Effector memory CD4-positive, alpha-beta T cell (primary cell): ENCODE results near the gene RNF182.

Source experiments
- DNase-seq, 3 donors: peaks; one replicate each; pipeline ENCODE4 v3.0.0-alpha.2; 2020
- H3K27ac ChIP-seq: 2 replicates; pipeline ENCODE4 v1.7.0; 2013; ENCODE audit warnings: mild to moderate bottlenecking, low read length, moderate library complexity; ENCODE audit not compliant: insufficient read depth, poor library complexity, severe bottlenecking
- H3K27me3 ChIP-seq: replicated peaks from 2 replicates; pipeline ENCODE4 v1.7.0; 2013; ENCODE audit warnings: mild to moderate bottlenecking, low read length; ENCODE audit not compliant: insufficient read depth, control insufficient read depth, poor library complexity, severe bottlenecking
- H3K36me3 ChIP-seq: 2 replicates; pipeline ENCODE4 v1.7.0; 2013; ENCODE audit warnings: mild to moderate bottlenecking, low read length, moderate library complexity; ENCODE audit not compliant: control insufficient read depth, insufficient read depth
- H3K4me1 ChIP-seq: 2 replicates; pipeline ENCODE4 v1.7.0; 2013; ENCODE audit warnings: low read length, mild to moderate bottlenecking; ENCODE audit not compliant: control insufficient read depth, insufficient read depth, poor library complexity, severe bottlenecking
- H3K4me3 ChIP-seq: 2 replicates; pipeline ENCODE4 v1.7.0; 2013; ENCODE audit warnings: low read length, low read depth, mild to moderate bottlenecking; ENCODE audit not compliant: insufficient read depth, poor library complexity, severe bottlenecking
- H3K9me3 ChIP-seq: 2 replicates; pipeline ENCODE4 v1.7.0; 2013; ENCODE audit warnings: mild to moderate bottlenecking, low read length, moderate library complexity; ENCODE audit not compliant: control insufficient read depth

The RNF182 gene

GRCh38 chr6:13902922-13903321 is 21.8 kb upstream of the RNF182 start:
- Histone ChIP-seq H3K4me3 (no peak overlapping the region), H3K36me3 (no peaks in the 10 kb centered on the region), H3K4me1 (no peaks in the 10 kb centered on the region), H3K27ac (no peak overlapping the region), H3K27me3 (peaks cover 4% of the 10 kb centered on the region), H3K9me3 (no peaks in the 10 kb centered on the region)
- no peak for DNase-seq

- no peaks in the 10 kb centered on the region for H3K36me3 ChIP-seq
- no peak for DNase-seq
- H3K27me3 ChIP-seq, result peaks cover 4% of the 10 kb centered on the region
- H3K4me1 ChIP-seq, result no peaks in the 10 kb centered on the region
- H3K9me3 ChIP-seq, result no peaks in the 10 kb centered on the region
- no peak overlapping the region for H3K27ac ChIP-seq
- no peak overlapping the region for H3K4me3 ChIP-seq
These were observed 21.4 kb upstream of the RNF182 start for GRCh38 chr6:13903364-13903763.

GRCh38 chr6:13907001-13907350 is 17.8 kb upstream of the RNF182 start:
- no peak for DNase-seq

GRCh38 chr6:13907614-13908215 is 17.0 kb upstream of the RNF182 start:
- Histone ChIP-seq H3K36me3 (no peaks in the 10 kb centered on the region), H3K27me3 (peaks cover 2% of the 10 kb centered on the region)

More at GRCh38 chr6:13907001-13907350, 17.8 kb upstream of the RNF182 start:
- H3K9me3 ChIP-seq, result no peaks in the 10 kb centered on the region
- no peaks in the 10 kb centered on the region for H3K36me3 ChIP-seq
- peaks cover 4% of the 10 kb centered on the region for H3K27me3 ChIP-seq
- H3K27ac ChIP-seq, result no peak overlapping the region
- no peak overlapping the region for H3K4me3 ChIP-seq
- no peaks in the 10 kb centered on the region for H3K4me1 ChIP-seq

GRCh38 chr6:13908955-13909381 is 15.8 kb upstream of the RNF182 start:
- no peaks in the 10 kb centered on the region for H3K9me3 ChIP-seq
- H3K4me1 ChIP-seq, result no peaks in the 10 kb centered on the region
- no peak overlapping the region for H3K4me3 ChIP-seq
- peak; percentile 18 to 41 (median 19) for DNase-seq
- no peaks in the 10 kb centered on the region for H3K27me3 ChIP-seq
- no peaks in the 10 kb centered on the region for H3K36me3 ChIP-seq
- no peak overlapping the region for H3K27ac ChIP-seq

More at GRCh38 chr6:13907614-13908215, 17.0 kb upstream of the RNF182 start:
- no peak overlapping the region for H3K4me3 ChIP-seq
- no peaks in the 10 kb centered on the region for H3K9me3 ChIP-seq
- no peaks in the 10 kb centered on the region for H3K4me1 ChIP-seq
- no peak for DNase-seq
- H3K27ac ChIP-seq, result no peak overlapping the region

- DNase-seq, result no peak
- Histone ChIP-seq H3K27me3 (no peaks in the 10 kb centered on the region), H3K9me3 (no peaks in the 10 kb centered on the region), H3K27ac (no peak overlapping the region), H3K36me3 (no peaks in the 10 kb centered on the region), H3K4me1 (no peaks in the 10 kb centered on the region), H3K4me3 (no peak overlapping the region)
These were observed 14.3 kb upstream of the RNF182 start for GRCh38 chr6:13910443-13910842.

- DNase-seq, result no peak
- Histone ChIP-seq H3K27me3 (no peaks in the 10 kb centered on the region), H3K9me3 (no peaks in the 10 kb centered on the region), H3K27ac (no peak overlapping the region), H3K4me3 (no peak overlapping the region), H3K36me3 (no peaks in the 10 kb centered on the region), H3K4me1 (no peaks in the 10 kb centered on the region)
These were observed 13.4 kb upstream of the RNF182 start for GRCh38 chr6:13911337-13911736.

- Histone ChIP-seq H3K4me1 (no peaks in the 10 kb centered on the region), H3K9me3 (no peaks in the 10 kb centered on the region), H3K27me3 (no peaks in the 10 kb centered on the region), H3K36me3 (no peaks in the 10 kb centered on the region), H3K4me3 (no peak overlapping the region), H3K27ac (no peak overlapping the region)
- no peak for DNase-seq
These were observed 11.3 kb upstream of the RNF182 start for GRCh38 chr6:13913226-13914001.

GRCh38 chr6:13914351-13914750 is 10.4 kb upstream of the RNF182 start:
- H3K9me3 ChIP-seq, result no peaks in the 10 kb centered on the region
- no peak for DNase-seq
- H3K27me3 ChIP-seq, result no peaks in the 10 kb centered on the region
- no peaks in the 10 kb centered on the region for H3K4me1 ChIP-seq
- no peak overlapping the region for H3K4me3 ChIP-seq
- no peak overlapping the region for H3K27ac ChIP-seq
- H3K36me3 ChIP-seq, result no peaks in the 10 kb centered on the region

GRCh38 chr6:13915561-13916229 is 9.1 kb upstream of the RNF182 start:
- Histone ChIP-seq H3K27me3 (no peaks in the 10 kb centered on the region), H3K36me3 (no peaks in the 10 kb centered on the region), H3K9me3 (no peaks in the 10 kb centered on the region), H3K4me3 (no peak overlapping the region), H3K27ac (no peak overlapping the region), H3K4me1 (no peaks in the 10 kb centered on the region)
- DNase-seq, result no peak
